SU-DHL-6 (cell line): ENCODE data around the gene SLFN5.

Experiments used
- H2AFZ ChIP-seq: fragments of 200-600 bp; sonication (generic); 2 replicates; pipeline ENCODE4 v1.6.1; 2014; ENCODE audit warnings: low read depth, mild to moderate bottlenecking, moderate library complexity, mixed read lengths, antibody characterized with exemption, low read length; ENCODE audit not compliant: severe bottlenecking
- H3F3A ChIP-seq: fragments of 200-600 bp; shearing (Covaris generic); 2 replicates; pipeline ENCODE4 v1.6.0; 2016; ENCODE audit warnings: antibody characterized with exemption, mild to moderate bottlenecking; ENCODE audit not compliant: insufficient read depth
- H3K27ac ChIP-seq: fragments of 200-600 bp; sonication (generic); 2 replicates; pipeline ENCODE4 v1.5.1; 2016; ENCODE audit warnings: low read depth, mild to moderate bottlenecking, low read length, moderate library complexity, mixed read lengths
- H3K27me3 ChIP-seq: fragments of 200-600 bp; sonication (generic), shearing (Covaris generic); 2 replicates; pipeline ENCODE4 v1.6.0; 2014; ENCODE audit warnings: mild to moderate bottlenecking, low read length
- H3K36me3 ChIP-seq: fragments of 200-600 bp; sonication (generic); 2 replicates; pipeline ENCODE4 v1.6.1; 2014; ENCODE audit warnings: mild to moderate bottlenecking, low read length, mixed read lengths
- H3K4me2 ChIP-seq: fragments of 300-600, 200-600 bp; shearing (Covaris generic), sonication (generic); 2 replicates; pipeline ENCODE4 v1.6.0; 2014; ENCODE audit warnings: low read length, low read depth, mild to moderate bottlenecking; ENCODE audit not compliant: poor library complexity, severe bottlenecking
- H3K4me3 ChIP-seq: fragments of 200-600 bp; sonication (generic); 2 replicates; pipeline ENCODE4 v1.5.1; 2014; ENCODE audit warnings: antibody characterized with exemption, low read length, mild to moderate bottlenecking, mixed read lengths; ENCODE audit not compliant: insufficient read depth, poor library complexity, severe bottlenecking
- H3K79me2 ChIP-seq: fragments of 200-600 bp; sonication (generic); 2 replicates; pipeline ENCODE4 v1.6.1; 2014; ENCODE audit warnings: mild to moderate bottlenecking, low read length, moderate library complexity; ENCODE audit not compliant: insufficient read depth
- H3K9ac ChIP-seq: fragments of 200-600 bp; sonication (generic); 2 replicates; pipeline ENCODE4 v1.7.0; 2014; ENCODE audit warnings: mild to moderate bottlenecking, low read length
- H3K9me2 ChIP-seq: fragments of 200-600 bp; sonication (generic); replicated peaks from 2 replicates; pipeline ENCODE4 v1.6.1; 2014; ENCODE audit warnings: low read length; ENCODE audit not compliant: insufficient read depth
- H3K9me3 ChIP-seq: fragments of 200-600 bp; sonication (generic); 2 replicates; pipeline ENCODE4 v1.6.1; 2014; ENCODE audit warnings: low read length, mixed read lengths; ENCODE audit not compliant: insufficient read depth
- H4K20me1 ChIP-seq: fragments of 200-600 bp; sonication (generic); 2 replicates; pipeline ENCODE4 v1.6.1; 2014; ENCODE audit warnings: low read depth, mild to moderate bottlenecking, antibody characterized with exemption, low read length, moderate library complexity, mixed read lengths
- CTCF ChIP-seq: fragments of 200-600 bp; sonication (generic); IDR thresholded peaks from one replicate; pipeline ENCODE4 v1.5.1; 2017; ENCODE audit warnings: antibody characterized with exemption, mild to moderate bottlenecking, low read length, moderate library complexity; ENCODE audit not compliant: insufficient read depth, poor library complexity, severe bottlenecking
- EZH2phosphoT487 ChIP-seq: fragments of 200-600 bp; sonication (generic), shearing (Covaris generic); conservative IDR thresholded peaks from 2 replicates; pipeline ENCODE4 v1.6.1; 2018; ENCODE audit warnings: mild to moderate bottlenecking, antibody characterized with exemption, low read length, moderate library complexity, mixed read lengths

Gene SLFN5

GRCh38 chr17:35312346-35312745 is 69.5 kb downstream of the SLFN5 start:
- Histone ChIP-seq H3K36me3 (no peaks in the 10 kb centered on the region), H3K9me3 (no peaks in the 10 kb centered on the region), H3K27me3 (no peaks in the 10 kb centered on the region), H3K79me2 (no peaks in the 10 kb centered on the region), H3K4me2 (no peak overlapping the region), H2AFZ (no peak overlapping the region), H3K9ac (no peak overlapping the region), H3F3A (no peaks in the 10 kb centered on the region), H3K27ac (no peak overlapping the region), H4K20me1 (no peaks in the 10 kb centered on the region), H3K9me2 (no peaks in the 10 kb centered on the region), H3K4me3 (no peak overlapping the region)
- TF ChIP-seq EZH2phosphoT487 (no peak), CTCF (no peak)

- Histone ChIP-seq H3K9me2 (no peaks in the 10 kb centered on the region), H3K9ac (no peak overlapping the region), H3K4me2 (no peak overlapping the region), H3K36me3 (no peaks in the 10 kb centered on the region), H3K27me3 (no peaks in the 10 kb centered on the region), H3K4me3 (no peak overlapping the region), H3K27ac (no peak overlapping the region), H3K9me3 (no peaks in the 10 kb centered on the region), H4K20me1 (no peaks in the 10 kb centered on the region), H2AFZ (no peak overlapping the region), H3F3A (no peaks in the 10 kb centered on the region), H3K79me2 (no peaks in the 10 kb centered on the region)
- TF ChIP-seq CTCF (peak; percentile 84), EZH2phosphoT487 (no peak)
Observed at GRCh38 chr17:35312790-35313711, 70.2 kb downstream of the SLFN5 start.

- H3F3A ChIP-seq = no peaks in the 10 kb centered on the region
- no peak for TF ChIP-seq CTCF
- no peak for TF ChIP-seq EZH2phosphoT487
- H3K4me3 ChIP-seq = no peak overlapping the region
- no peaks in the 10 kb centered on the region for H4K20me1 ChIP-seq
- H3K4me2 ChIP-seq = no peak overlapping the region
- H3K79me2 ChIP-seq = no peaks in the 10 kb centered on the region
- H3K27me3 ChIP-seq = no peaks in the 10 kb centered on the region
- no peak overlapping the region for H3K27ac ChIP-seq
- no peaks in the 10 kb centered on the region for H3K9me3 ChIP-seq
- no peak overlapping the region for H3K9ac ChIP-seq
- no peak overlapping the region for H2AFZ ChIP-seq
- H3K36me3 ChIP-seq = no peaks in the 10 kb centered on the region
- no peaks in the 10 kb centered on the region for H3K9me2 ChIP-seq
Observed at GRCh38 chr17:35313875-35314409, 71.1 kb downstream of the SLFN5 start.
